Measurements from ENCODE around the gene SUPT16H. TPM values are rescaled to one million over a fixed set of nuclear protein-coding genes. Genes with fewer than 3 reads are reported as not detected.

SUPT16H gene
- total and polyA plus RNA-seq, 2 of the 13 experiments (the other 11 are each of a cell fraction or from before 2014, with no cell fraction given) = 77.5 to 230 TPM

DNA sequence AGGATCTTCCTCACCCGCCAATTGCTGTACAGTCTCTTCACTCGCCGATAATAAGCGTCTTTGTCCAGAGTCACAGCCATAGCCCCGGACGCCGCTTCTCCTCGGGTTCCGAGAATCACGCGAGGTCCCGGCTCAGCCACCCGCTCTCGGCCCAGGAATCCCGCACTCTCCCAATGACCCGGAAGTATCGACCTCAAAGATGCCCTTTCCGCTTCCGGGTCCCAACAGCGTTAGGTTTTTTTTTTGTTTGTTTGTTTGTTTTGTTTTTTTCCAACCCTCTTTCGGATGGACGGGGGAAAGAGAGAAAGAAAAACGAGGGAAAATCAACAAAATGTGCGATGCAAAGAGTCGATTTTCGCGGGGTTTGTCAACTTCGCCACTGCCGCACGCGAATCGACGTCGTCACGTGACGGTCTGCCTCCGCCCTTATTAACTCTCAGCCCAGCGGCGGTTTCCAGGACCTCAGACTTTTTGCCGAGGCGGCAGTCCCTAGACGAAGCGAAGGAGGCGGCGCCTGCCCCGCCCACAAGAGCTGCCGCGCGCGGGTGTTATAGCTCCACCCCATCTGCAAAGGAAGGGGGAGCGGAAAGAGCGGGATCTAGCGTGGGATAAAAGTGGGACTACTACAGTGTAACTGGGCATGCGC, at the start of gene SUPT16H (continued):
- TF ChIP-seq, protein P1, sequence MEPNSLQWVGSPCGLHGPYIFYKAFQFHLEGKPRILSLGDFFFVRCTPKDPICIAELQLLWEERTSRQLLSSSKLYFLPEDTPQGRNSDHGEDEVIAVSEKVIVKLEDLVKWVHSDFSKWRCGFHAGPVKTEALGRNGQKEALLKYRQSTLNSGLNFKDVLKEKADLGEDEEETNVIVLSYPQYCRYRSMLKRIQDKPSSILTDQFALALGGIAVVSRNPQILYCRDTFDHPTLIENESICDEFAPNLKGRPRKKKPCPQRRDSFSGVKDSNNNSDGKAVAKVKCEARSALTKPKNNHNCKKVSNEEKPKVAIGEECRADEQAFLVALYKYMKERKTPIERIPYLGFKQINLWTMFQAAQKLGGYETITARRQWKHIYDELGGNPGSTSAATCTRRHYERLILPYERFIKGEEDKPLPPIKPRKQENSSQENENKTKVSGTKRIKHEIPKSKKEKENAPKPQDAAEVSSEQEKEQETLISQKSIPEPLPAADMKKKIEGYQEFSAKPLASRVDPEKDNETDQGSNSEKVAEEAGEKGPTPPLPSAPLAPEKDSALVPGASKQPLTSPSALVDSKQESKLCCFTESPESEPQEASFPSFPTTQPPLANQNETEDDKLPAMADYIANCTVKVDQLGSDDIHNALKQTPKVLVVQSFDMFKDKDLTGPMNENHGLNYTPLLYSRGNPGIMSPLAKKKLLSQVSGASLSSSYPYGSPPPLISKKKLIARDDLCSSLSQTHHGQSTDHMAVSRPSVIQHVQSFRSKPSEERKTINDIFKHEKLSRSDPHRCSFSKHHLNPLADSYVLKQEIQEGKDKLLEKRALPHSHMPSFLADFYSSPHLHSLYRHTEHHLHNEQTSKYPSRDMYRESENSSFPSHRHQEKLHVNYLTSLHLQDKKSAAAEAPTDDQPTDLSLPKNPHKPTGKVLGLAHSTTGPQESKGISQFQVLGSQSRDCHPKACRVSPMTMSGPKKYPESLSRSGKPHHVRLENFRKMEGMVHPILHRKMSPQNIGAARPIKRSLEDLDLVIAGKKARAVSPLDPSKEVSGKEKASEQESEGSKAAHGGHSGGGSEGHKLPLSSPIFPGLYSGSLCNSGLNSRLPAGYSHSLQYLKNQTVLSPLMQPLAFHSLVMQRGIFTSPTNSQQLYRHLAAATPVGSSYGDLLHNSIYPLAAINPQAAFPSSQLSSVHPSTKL (CRISPR knock-in tag; IDR thresholded peaks at IDR 0.05) = peak; percentile 57
- TF ChIP-seq, protein P2, sequence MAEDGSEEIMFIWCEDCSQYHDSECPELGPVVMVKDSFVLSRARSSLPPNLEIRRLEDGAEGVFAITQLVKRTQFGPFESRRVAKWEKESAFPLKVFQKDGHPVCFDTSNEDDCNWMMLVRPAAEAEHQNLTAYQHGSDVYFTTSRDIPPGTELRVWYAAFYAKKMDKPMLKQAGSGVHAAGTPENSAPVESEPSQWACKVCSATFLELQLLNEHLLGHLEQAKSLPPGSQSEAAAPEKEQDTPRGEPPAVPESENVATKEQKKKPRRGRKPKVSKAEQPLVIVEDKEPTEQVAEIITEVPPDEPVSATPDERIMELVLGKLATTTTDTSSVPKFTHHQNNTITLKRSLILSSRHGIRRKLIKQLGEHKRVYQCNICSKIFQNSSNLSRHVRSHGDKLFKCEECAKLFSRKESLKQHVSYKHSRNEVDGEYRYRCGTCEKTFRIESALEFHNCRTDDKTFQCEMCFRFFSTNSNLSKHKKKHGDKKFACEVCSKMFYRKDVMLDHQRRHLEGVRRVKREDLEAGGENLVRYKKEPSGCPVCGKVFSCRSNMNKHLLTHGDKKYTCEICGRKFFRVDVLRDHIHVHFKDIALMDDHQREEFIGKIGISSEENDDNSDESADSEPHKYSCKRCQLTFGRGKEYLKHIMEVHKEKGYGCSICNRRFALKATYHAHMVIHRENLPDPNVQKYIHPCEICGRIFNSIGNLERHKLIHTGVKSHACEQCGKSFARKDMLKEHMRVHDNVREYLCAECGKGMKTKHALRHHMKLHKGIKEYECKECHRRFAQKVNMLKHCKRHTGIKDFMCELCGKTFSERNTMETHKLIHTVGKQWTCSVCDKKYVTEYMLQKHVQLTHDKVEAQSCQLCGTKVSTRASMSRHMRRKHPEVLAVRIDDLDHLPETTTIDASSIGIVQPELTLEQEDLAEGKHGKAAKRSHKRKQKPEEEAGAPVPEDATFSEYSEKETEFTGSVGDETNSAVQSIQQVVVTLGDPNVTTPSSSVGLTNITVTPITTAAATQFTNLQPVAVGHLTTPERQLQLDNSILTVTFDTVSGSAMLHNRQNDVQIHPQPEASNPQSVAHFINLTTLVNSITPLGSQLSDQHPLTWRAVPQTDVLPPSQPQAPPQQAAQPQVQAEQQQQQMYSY (CRISPR knock-in tag; IDR thresholded peaks at IDR 0.05) = no peak; the same call in 1 of the 2 replicates
- TF ChIP-seq, protein P3, sequence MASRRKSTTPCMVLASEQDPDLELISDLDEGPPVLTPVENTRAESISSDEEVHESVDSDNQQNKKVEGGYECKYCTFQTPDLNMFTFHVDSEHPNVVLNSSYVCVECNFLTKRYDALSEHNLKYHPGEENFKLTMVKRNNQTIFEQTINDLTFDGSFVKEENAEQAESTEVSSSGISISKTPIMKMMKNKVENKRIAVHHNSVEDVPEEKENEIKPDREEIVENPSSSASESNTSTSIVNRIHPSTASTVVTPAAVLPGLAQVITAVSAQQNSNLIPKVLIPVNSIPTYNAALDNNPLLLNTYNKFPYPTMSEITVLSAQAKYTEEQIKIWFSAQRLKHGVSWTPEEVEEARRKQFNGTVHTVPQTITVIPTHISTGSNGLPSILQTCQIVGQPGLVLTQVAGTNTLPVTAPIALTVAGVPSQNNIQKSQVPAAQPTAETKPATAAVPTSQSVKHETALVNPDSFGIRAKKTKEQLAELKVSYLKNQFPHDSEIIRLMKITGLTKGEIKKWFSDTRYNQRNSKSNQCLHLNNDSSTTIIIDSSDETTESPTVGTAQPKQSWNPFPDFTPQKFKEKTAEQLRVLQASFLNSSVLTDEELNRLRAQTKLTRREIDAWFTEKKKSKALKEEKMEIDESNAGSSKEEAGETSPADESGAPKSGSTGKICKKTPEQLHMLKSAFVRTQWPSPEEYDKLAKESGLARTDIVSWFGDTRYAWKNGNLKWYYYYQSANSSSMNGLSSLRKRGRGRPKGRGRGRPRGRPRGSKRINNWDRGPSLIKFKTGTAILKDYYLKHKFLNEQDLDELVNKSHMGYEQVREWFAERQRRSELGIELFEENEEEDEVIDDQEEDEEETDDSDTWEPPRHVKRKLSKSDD (CRISPR knock-in tag; IDR thresholded peaks at IDR 0.05; ENCODE audit: low read depth) = peak; percentile 87
- TF ChIP-seq ZNF7 (CRISPR knock-in tag; IDR thresholded peaks at IDR 0.05) = no peak
- TF ChIP-seq BORCS8-MEF2B (CRISPR knock-in tag; IDR thresholded peaks at IDR 0.05) = peak; percentile 83
- TF ChIP-seq ZNF446 (CRISPR knock-in tag; IDR thresholded peaks at IDR 0.05) = peak; percentile 56; the same call in 1 of the 2 replicates
- TF ChIP-seq CC2D1A (CRISPR knock-in tag; IDR thresholded peaks at IDR 0.05) = no peak
- no peak for TF ChIP-seq HNRNPUL1 (IDR thresholded peaks at IDR 0.05; ENCODE audit: low read depth, low read length)
- peak; percentile 35 for TF ChIP-seq PRPF4 (IDR thresholded peaks at IDR 0.05; ENCODE audit: low read depth, low read length, poor library complexity, severe bottlenecking)
- TF ChIP-seq KMT2B (CRISPR knock-in tag; IDR thresholded peaks at IDR 0.05) = peak; percentile 99
- TF ChIP-seq CBFB (CRISPR knock-in tag; IDR thresholded peaks at IDR 0.05) = no peak
- TF ChIP-seq SMYD3 (CRISPR knock-in tag; IDR thresholded peaks at IDR 0.05) = no peak; the same call in none of the 2 replicates
- TF ChIP-seq ZNF558 (CRISPR knock-in tag; IDR thresholded peaks at IDR 0.05; ENCODE audit: borderline replicate concordance) = no peak; the same call in 1 of the 2 replicates
- TF ChIP-seq FLYWCH1 (CRISPR knock-in tag; IDR thresholded peaks at IDR 0.05) = peak; percentile 75; the same call in 1 of the 2 replicates
- TF ChIP-seq, protein P4, sequence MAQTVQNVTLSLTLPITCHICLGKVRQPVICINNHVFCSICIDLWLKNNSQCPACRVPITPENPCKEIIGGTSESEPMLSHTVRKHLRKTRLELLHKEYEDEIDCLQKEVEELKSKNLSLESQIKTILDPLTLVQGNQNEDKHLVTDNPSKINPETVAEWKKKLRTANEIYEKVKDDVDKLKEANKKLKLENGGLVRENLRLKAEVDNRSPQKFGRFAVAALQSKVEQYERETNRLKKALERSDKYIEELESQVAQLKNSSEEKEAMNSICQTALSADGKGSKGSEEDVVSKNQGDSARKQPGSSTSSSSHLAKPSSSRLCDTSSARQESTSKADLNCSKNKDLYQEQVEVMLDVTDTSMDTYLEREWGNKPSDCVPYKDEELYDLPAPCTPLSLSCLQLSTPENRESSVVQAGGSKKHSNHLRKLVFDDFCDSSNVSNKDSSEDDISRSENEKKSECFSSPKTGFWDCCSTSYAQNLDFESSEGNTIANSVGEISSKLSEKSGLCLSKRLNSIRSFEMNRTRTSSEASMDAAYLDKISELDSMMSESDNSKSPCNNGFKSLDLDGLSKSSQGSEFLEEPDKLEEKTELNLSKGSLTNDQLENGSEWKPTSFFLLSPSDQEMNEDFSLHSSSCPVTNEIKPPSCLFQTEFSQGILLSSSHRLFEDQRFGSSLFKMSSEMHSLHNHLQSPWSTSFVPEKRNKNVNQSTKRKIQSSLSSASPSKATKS (CRISPR knock-in tag; IDR thresholded peaks at IDR 0.05) = no peak
- peak; percentile 19 for TF ChIP-seq IRX3 (CRISPR knock-in tag; IDR thresholded peaks at IDR 0.05; ENCODE audit: borderline replicate concordance, low read depth)
- TF ChIP-seq ZNF431 (CRISPR knock-in tag; IDR thresholded peaks at IDR 0.05; ENCODE audit: borderline replicate concordance, low read depth) = no peak

Measured in HepG2 (cell line).